Esophagus squamous epithelium (tissue), 4 donors: ENCODE data around the gene SPAM1.

ENCODE experiments used
- CTCF ChIP-seq, 6 experiments: fragments of 450-650 bp in 4 of 6; fragments of 200-600 bp in 2 of 6; sonication (generic) in 2 of 6; IDR thresholded peaks; one replicate each; pipeline ENCODE4 v1.5.1; 2016 to 2019; ENCODE audit warnings: antibody characterized with exemption in 6 of 6, mild to moderate bottlenecking in 4 of 6, moderate library complexity in 4 of 6
- POLR2A ChIP-seq, 4 donors: fragments of 450-650 bp; IDR thresholded peaks; one replicate each; pipeline ENCODE4 v1.6.1; 2017; ENCODE audit warnings: antibody characterized with exemption in 4 of 4, mild to moderate bottlenecking in 4 of 4, moderate library complexity in 3 of 4

- TF ChIP-seq POLR2A (IDR thresholded peaks at IDR 0.05) (no peak), CTCF (IDR thresholded peaks at IDR 0.05) (no peak)
Observed at GRCh38 chr7:123994449-123994848, 69.4 kb downstream of the SPAM1 start.
